Measurements from ENCODE around the gene EVI5L. TPM values are rescaled to one million over a fixed set of nuclear protein-coding genes. Genes with fewer than 3 reads are reported as not detected.

Gene EVI5L
- total RNA-seq, 1 experiment from 2014 or later, result 6.4 TPM

- CTCF ChIA-PET, result no interaction called here
- in situ Hi-C loops (cut with HindIII; ENCODE audit: low pct_unique_long_range_greater_than_20kb, low sequenced_read_pairs), result no loop called here
- no peak for ATAC-seq
Observed at GRCh38 chr19:7788178-7788932, 41.7 kb upstream of the EVI5L start.

GRCh38 chr19:7788933-7789323 is 41.1 kb upstream of the EVI5L start:
- Histone ChIP-seq H3K4me1 (ENCODE audit: control insufficient read depth, insufficient read depth, low read length) (no peaks in the 10 kb centered on the region), H3K36me3 (ENCODE audit: control insufficient read depth, insufficient read depth, low read length) (no peaks in the 10 kb centered on the region), H3K27me3 (ENCODE audit: control insufficient read depth, insufficient read depth, low read length) (no peaks in the 10 kb centered on the region), H3K9me3 (ENCODE audit: control insufficient read depth, insufficient read depth, low read depth, low read length) (no peaks in the 10 kb centered on the region), H3K27ac (ENCODE audit: low read length) (no peak overlapping the region), H3K4me3 (ENCODE audit: low read depth in 2 of 2, low read length in 2 of 2) (no peak overlapping the region)
- ChIA-PET CTCF (interaction anchor here (0.6 kb wide), 1 partner anchor 695 kb away, joined by 3 read pairs; no protein-coding TSS in a partner anchor), POLR2A (no interaction called here)
- no peak for ATAC-seq
- TF ChIP-seq POLR2AphosphoS5 (IDR thresholded peaks at IDR 0.05; ENCODE audit: low read depth, low read length), result no peak
- no peak for TF ChIP-seq SIN3A (IDR thresholded peaks at IDR 0.05; ENCODE audit: borderline replicate concordance, insufficient read depth, low read depth, low read length)
- TF ChIP-seq TCF7L2 (IDR thresholded peaks at IDR 0.05; ENCODE audit: low read depth, low read length), result no peak
- no peak for TF ChIP-seq REST (IDR thresholded peaks at IDR 0.05; ENCODE audit: insufficient read depth in 1 of 2, low read depth in 2 of 2, low read length in 1 of 2)
- TF ChIP-seq CTCF (IDR thresholded peaks at IDR 0.05), result no peak
- BruUV-seq (replicated peaks), result no TSS peak
- DNase-seq (ENCODE audit: low read depth, low spot score), result no peak
- in situ Hi-C loops (cut with HindIII; ENCODE audit: low pct_unique_long_range_greater_than_20kb, low sequenced_read_pairs), result no loop called here
- intact Hi-C loops (cut with micrococcal nuclease; ENCODE audit: unreplicated experiment), result no loop called here

More at GRCh38 chr19:7788178-7788932, 41.7 kb upstream of the EVI5L start:
- H3K4me1 ChIP-seq (ENCODE audit: control insufficient read depth, insufficient read depth, low read length), result no peaks in the 10 kb centered on the region
- POLR2A ChIA-PET, result no interaction called here
- H3K9me3 ChIP-seq (ENCODE audit: control insufficient read depth, insufficient read depth, low read depth, low read length), result no peaks in the 10 kb centered on the region
- H3K27ac ChIP-seq (ENCODE audit: low read length), result no peak overlapping the region
- no peak for DNase-seq (ENCODE audit: low read depth, low spot score)
- TF ChIP-seq TCF7L2 (IDR thresholded peaks at IDR 0.05; ENCODE audit: low read depth, low read length) (no peak), SIN3A (IDR thresholded peaks at IDR 0.05; ENCODE audit: borderline replicate concordance, insufficient read depth, low read depth, low read length) (no peak), CTCF (IDR thresholded peaks at IDR 0.05) (no peak), REST (IDR thresholded peaks at IDR 0.05; ENCODE audit: insufficient read depth in 1 of 2, low read depth in 2 of 2, low read length in 1 of 2) (no peak), POLR2AphosphoS5 (IDR thresholded peaks at IDR 0.05; ENCODE audit: low read depth, low read length) (no peak)
- H3K27me3 ChIP-seq (ENCODE audit: control insufficient read depth, insufficient read depth, low read length), result no peaks in the 10 kb centered on the region
- BruUV-seq (replicated peaks), result no TSS peak
- H3K4me3 ChIP-seq (ENCODE audit: low read depth in 2 of 2, low read length in 2 of 2), result no peak overlapping the region
- intact Hi-C loops (cut with micrococcal nuclease; ENCODE audit: unreplicated experiment), result no loop called here
- H3K36me3 ChIP-seq (ENCODE audit: control insufficient read depth, insufficient read depth, low read length), result no peaks in the 10 kb centered on the region

Measured in Panc1 (cell line).